ENCODE results near the gene PCDHB9. TPM values are rescaled to one million over a fixed set of nuclear protein-coding genes. Genes with fewer than 3 reads are reported as not detected.
A peak's percentile ranks its signal among the peaks of the same experiment; 100 is the strongest.
"Not testable (repeated sequence)": the region's sequence is repeated elsewhere in the genome, so short reads cannot be mapped to it uniquely, and the experiment has no call there.

Gene PCDHB9
- total RNA-seq, 5 donors from 2014 or later (not counting 1 experiment from before 2014, with no cell fraction given), result 0.09 to 0.26 (median 0.23) TPM; not detected in 2

DNA sequence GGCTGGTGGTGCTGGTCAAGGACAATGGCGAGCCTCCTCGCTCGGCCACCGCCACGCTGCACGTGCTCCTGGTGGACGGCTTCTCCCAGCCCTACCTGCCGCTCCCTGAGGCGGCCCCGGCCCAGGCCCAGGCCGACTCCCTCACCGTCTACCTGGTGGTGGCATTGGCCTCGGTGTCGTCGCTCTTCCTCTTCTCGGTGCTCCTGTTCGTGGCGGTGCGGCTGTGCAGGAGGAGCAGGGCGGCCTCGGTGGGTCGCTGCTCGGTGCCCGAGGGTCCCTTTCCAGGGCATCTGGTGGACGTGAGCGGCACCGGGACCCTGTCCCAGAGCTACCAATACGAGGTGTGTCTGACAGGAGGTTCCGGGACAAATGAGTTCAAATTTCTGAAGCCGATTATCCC lies 38.5 kb downstream of the PCDHB9 start:
- H3K4me3 Mint-ChIP-seq; H3K4me1 ChIP-seq (ENCODE audit: control insufficient read depth in 1 of 2, extremely low read depth in 1 of 2, insufficient read depth in 2 of 2, low read length in 2 of 2); POLR2A ChIA-PET; H3K4me3 ChIP-seq (ENCODE audit: control insufficient read depth in 1 of 2, extremely low read depth in 1 of 2, low read length in 1 of 2); CTCF ChIA-PET; DNase-seq; ATAC-seq (replicated peaks in 1 of 4); H3K36me3 ChIP-seq (ENCODE audit: control insufficient read depth in 2 of 2, extremely low read depth in 1 of 2, insufficient read depth in 1 of 2, low read length in 1 of 2); H3K27ac ChIP-seq (ENCODE audit: low read length); H3K9me3 ChIP-seq; H3K36me3 Mint-ChIP-seq; H3K4me1 Mint-ChIP-seq; H3K27ac Mint-ChIP-seq: not testable (repeated sequence)
- peaks cover 4 to 19% of the 10 kb centered on the region in 2 experiments for H3K27me3 ChIP-seq (replicated peaks in 1 of 2; ENCODE audit: control insufficient read depth in 2 of 2, extremely low read depth in 1 of 2, insufficient read depth in 2 of 2, low read length in 1 of 2)
- H3K9me3 Mint-ChIP-seq, result peaks cover 0 to 18% (median 10%) of the 10 kb centered on the region in 3 donors
- WGBS (ENCODE audit: insufficient coverage), result 47% methylated on average over 11 of the region's 30 CpGs
- peaks cover 38 to 48% of the 10 kb centered on the region in 2 donors for H3K27me3 Mint-ChIP-seq

DNA sequence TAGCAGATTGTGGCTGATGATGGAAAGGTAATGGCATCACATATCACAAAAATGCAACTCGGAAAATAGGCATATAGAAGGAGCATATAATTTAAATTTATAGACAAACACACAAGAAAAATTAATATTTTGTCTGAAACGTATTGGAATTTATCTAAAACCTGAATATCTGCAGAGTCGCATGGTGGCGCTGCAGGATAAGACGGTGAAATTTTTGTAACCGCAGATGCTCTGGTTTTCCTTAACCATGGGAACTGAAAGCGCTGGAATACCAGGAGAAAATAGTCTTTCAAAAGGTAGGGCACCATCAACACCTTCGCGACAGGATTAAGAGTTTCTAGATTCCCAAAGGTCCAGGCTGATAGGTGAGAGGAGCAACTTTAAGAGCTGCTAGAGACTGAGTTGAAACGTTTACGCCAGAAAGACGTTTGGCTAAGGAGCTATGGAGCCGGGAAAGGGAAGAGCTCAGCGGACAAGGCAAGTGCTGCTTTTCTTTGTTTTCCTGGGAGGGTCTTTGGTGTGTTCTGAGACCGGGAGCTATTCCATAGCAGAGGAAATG lies 47.2 kb downstream of the PCDHB9 start:
- peaks cover 35 to 43% of the 10 kb centered on the region in 2 donors for H3K27me3 Mint-ChIP-seq
- no peak for ATAC-seq (replicated peaks in 1 of 4)
- H3K27ac ChIP-seq (ENCODE audit: low read length), result no peak overlapping the region
- no peaks in the 10 kb centered on the region for H3K4me1 ChIP-seq (ENCODE audit: control insufficient read depth in 1 of 2, extremely low read depth in 1 of 2, insufficient read depth in 2 of 2, low read length in 2 of 2)
- peaks cover 10 to 38% (median 37%) of the 10 kb centered on the region in 3 donors for H3K9me3 Mint-ChIP-seq
- POLR2A ChIA-PET, result no interaction called here
- H3K36me3 ChIP-seq (ENCODE audit: control insufficient read depth in 2 of 2, extremely low read depth in 1 of 2, insufficient read depth in 1 of 2, low read length in 1 of 2), result no peaks in the 10 kb centered on the region
- H3K27ac Mint-ChIP-seq, result no peak overlapping the region
- no peak overlapping the region for H3K4me3 ChIP-seq (ENCODE audit: control insufficient read depth in 1 of 2, extremely low read depth in 1 of 2, low read length in 1 of 2)
- no peak for DNase-seq
- H3K36me3 Mint-ChIP-seq, result peaks cover 3% of the 10 kb centered on the region
- no peaks in the 10 kb centered on the region for H3K9me3 ChIP-seq
- peaks cover 0 to 20% of the 10 kb centered on the region in 2 experiments for H3K27me3 ChIP-seq (replicated peaks in 1 of 2; ENCODE audit: control insufficient read depth in 2 of 2, extremely low read depth in 1 of 2, insufficient read depth in 2 of 2, low read length in 1 of 2)
- no peaks in the 10 kb centered on the region for H3K4me1 Mint-ChIP-seq
- CTCF ChIA-PET, result no interaction called here
- 16% methylated on average over 12 of the region's 15 CpGs for WGBS (ENCODE audit: insufficient coverage)
- H3K4me3 Mint-ChIP-seq, result no peak overlapping the region

DNA sequence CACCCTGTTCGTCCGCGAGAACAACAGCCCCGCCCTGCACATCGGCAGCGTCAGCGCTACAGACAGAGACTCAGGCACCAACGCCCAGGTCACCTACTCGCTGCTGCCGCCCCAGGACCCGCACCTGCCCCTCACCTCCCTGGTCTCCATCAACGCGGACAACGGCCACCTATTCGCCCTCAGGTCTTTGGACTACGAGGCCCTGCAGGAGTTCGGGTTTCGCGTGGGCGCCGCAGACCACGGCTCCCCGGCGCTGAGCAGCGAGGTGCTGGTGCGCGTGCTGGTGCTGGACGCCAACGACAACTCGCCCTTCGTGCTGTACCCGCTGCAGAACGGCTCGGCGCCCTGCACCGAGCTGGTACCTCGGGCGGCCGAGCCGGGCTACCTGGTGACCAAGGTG lies 49.0 kb downstream of the PCDHB9 start:
- CTCF ChIA-PET; H3K9me3 ChIP-seq; H3K4me3 Mint-ChIP-seq; ATAC-seq (replicated peaks in 1 of 4); H3K27ac ChIP-seq (ENCODE audit: low read length); H3K4me3 ChIP-seq (ENCODE audit: control insufficient read depth in 1 of 2, extremely low read depth in 1 of 2, low read length in 1 of 2); H3K4me1 ChIP-seq (ENCODE audit: control insufficient read depth in 1 of 2, extremely low read depth in 1 of 2, insufficient read depth in 2 of 2, low read length in 2 of 2); H3K36me3 ChIP-seq (ENCODE audit: control insufficient read depth in 2 of 2, extremely low read depth in 1 of 2, insufficient read depth in 1 of 2, low read length in 1 of 2); DNase-seq; POLR2A ChIA-PET; H3K27ac Mint-ChIP-seq; H3K4me1 Mint-ChIP-seq: not testable (repeated sequence)
- 46% methylated on average over 40 of the region's 40 CpGs for WGBS (ENCODE audit: insufficient coverage)
- peaks cover 10% of the 10 kb centered on the region for H3K36me3 Mint-ChIP-seq
- peaks cover 0 to 23% of the 10 kb centered on the region in 2 experiments for H3K27me3 ChIP-seq (replicated peaks in 1 of 2; ENCODE audit: control insufficient read depth in 2 of 2, extremely low read depth in 1 of 2, insufficient read depth in 2 of 2, low read length in 1 of 2)
- H3K9me3 Mint-ChIP-seq, result peaks cover 22 to 53% (median 50%) of the 10 kb centered on the region in 3 donors
- H3K27me3 Mint-ChIP-seq, result peaks cover 53 to 59% of the 10 kb centered on the region in 2 donors

DNA sequence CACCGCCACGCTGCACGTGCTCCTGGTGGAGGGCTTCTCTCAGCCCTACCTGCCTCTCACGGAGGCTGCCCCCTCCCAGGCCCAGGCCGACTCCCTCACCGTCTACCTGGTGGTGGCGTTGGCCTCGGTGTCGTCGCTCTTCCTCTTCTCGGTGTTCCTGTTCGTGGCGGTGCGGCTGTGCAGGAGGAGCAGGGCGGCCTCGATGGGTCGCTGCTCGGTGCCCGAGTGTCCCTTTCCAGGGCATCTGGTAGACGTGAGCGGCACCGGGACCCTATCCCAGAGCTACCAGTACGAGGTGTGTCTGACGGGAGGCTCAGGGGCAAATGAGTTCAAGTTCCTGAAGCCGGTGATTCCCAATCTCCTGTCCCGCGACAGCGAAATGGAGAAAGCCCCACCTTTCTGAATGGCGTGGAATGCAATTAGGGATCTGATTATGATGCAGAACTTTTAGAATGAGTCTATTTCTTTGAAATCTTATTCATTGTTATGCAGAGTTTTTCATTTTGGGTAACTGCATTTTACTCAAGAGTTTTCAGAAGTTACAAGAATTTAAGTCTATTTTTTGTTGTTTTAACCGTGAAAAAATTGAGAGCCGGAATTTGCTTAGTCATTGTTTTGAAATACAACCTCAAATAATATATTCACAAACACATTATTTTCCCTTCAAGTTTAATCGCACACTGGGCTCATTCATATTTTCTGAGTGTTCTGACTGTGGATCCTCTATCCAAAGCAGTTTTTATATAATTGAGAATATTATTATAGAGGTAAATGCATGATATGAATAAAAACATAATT lies 49.8 kb downstream of the PCDHB9 start:
- peaks cover 22 to 48% (median 47%) of the 10 kb centered on the region in 3 donors for H3K9me3 Mint-ChIP-seq
- ChIA-PET POLR2A (no interaction called here), CTCF (no interaction called here)
- ATAC-seq (replicated peaks in 1 of 4), result no peak
- Histone ChIP-seq H3K4me1 (ENCODE audit: control insufficient read depth in 1 of 2, extremely low read depth in 1 of 2, insufficient read depth in 2 of 2, low read length in 2 of 2) (no peaks in the 10 kb centered on the region), H3K9me3 (peaks cover 2% of the 10 kb centered on the region), H3K27me3 (replicated peaks in 1 of 2; ENCODE audit: control insufficient read depth in 2 of 2, extremely low read depth in 1 of 2, insufficient read depth in 2 of 2, low read length in 1 of 2) (peaks cover 0 to 29% of the 10 kb centered on the region in 2 experiments), H3K27ac (ENCODE audit: low read length) (no peak overlapping the region), H3K4me3 (ENCODE audit: control insufficient read depth in 1 of 2, extremely low read depth in 1 of 2, low read length in 1 of 2) (no peak overlapping the region), H3K36me3 (ENCODE audit: control insufficient read depth in 2 of 2, extremely low read depth in 1 of 2, insufficient read depth in 1 of 2, low read length in 1 of 2) (no peaks in the 10 kb centered on the region)
- no peak for DNase-seq
- no peak overlapping the region for H3K27ac Mint-ChIP-seq
- WGBS (ENCODE audit: insufficient coverage), result 33% methylated on average over 22 of the region's 32 CpGs
- H3K4me1 Mint-ChIP-seq, result no peaks in the 10 kb centered on the region
- peaks cover 11% of the 10 kb centered on the region for H3K36me3 Mint-ChIP-seq
- H3K27me3 Mint-ChIP-seq, result peaks cover 55 to 62% of the 10 kb centered on the region in 2 donors
- H3K4me3 Mint-ChIP-seq, result peak overlapping the region in 1 of 3 donors; percentile 37

Other genes starting within 250 kb of the PCDHB9 start
- under 1 TPM in 1 of 5 donors, not detected in 4; 0.03 TPM for gene PCDHAC2, start 220.7 kb upstream of the PCDHB9 start, total RNA-seq
- not detected for gene PCDHB1, start 135.8 kb upstream of the PCDHB9 start, total RNA-seq
- 1 to 10 TPM in 1 of 5 donors, under 1 TPM in 1, not detected in 3; 0.09 to 1.4 TPM for gene PCDHB2, start 92.5 kb upstream of the PCDHB9 start, total RNA-seq
- 1 to 10 TPM in 1 of 5 donors, not detected in 4; 1.2 TPM for gene PCDHB3, start 86.7 kb upstream of the PCDHB9 start, total RNA-seq
- gene PCDHB4, start 65.3 kb upstream of the PCDHB9 start, total RNA-seq, result not detected
- under 1 TPM in 3 of 5 donors, not detected in 2; 0.09 to 0.32 (median 0.30) TPM for gene PCDHB5, start 52.0 kb upstream of the PCDHB9 start, total RNA-seq
- gene PCDHB6, start 37.1 kb upstream of the PCDHB9 start, total RNA-seq, result not detected
- not detected for gene PCDHB7, start 14.5 kb upstream of the PCDHB9 start, total RNA-seq
- gene PCDHB8, start 9.4 kb upstream of the PCDHB9 start, total RNA-seq, result not detected
- gene PCDHB16, start 4.8 kb upstream of the PCDHB9 start, total RNA-seq, result not detected
- gene PCDHB10, start 5.2 kb downstream of the PCDHB9 start, total RNA-seq, result not detected
- gene PCDHB11, start 12.5 kb downstream of the PCDHB9 start, total RNA-seq, result not detected
- not detected for gene PCDHB12, start 21.6 kb downstream of the PCDHB9 start, total RNA-seq
- under 1 TPM in 1 of 5 donors, not detected in 4; 0.06 TPM for gene PCDHB13, start 26.8 kb downstream of the PCDHB9 start, total RNA-seq
- gene PCDHB14, start 36.2 kb downstream of the PCDHB9 start, total RNA-seq, result under 1 TPM in 1 of 5 donors, not detected in 4; 0.12 TPM
- under 1 TPM in 2 of 5 donors, not detected in 3; 0.12 to 0.16 TPM for gene PCDHB15, start 58.2 kb downstream of the PCDHB9 start, total RNA-seq
- gene SLC25A2, start 116.9 kb downstream of the PCDHB9 start, total RNA-seq, result 1 to 10 TPM in 2 of 5 donors, under 1 TPM in 2, not detected in 1; 0.49 to 2.0 (median 0.97) TPM
- 100 to 1,000 TPM in 3 of 5 donors, 10 to 100 TPM in 2; 83.7 to 103 (median 101) TPM for gene TAF7, start 133.6 kb downstream of the PCDHB9 start, total RNA-seq
- under 1 TPM in 4 of 5 donors, not detected in 1; 0.16 to 0.38 (median 0.31) TPM for gene PCDHGA1, start 143.4 kb downstream of the PCDHB9 start, total RNA-seq
- under 1 TPM in 2 of 5 donors, not detected in 3; 0.13 to 0.15 TPM for gene PCDHGA2, start 151.6 kb downstream of the PCDHB9 start, total RNA-seq
- under 1 TPM in 2 of 5 donors, not detected in 3; 0.09 to 0.20 TPM for gene PCDHGA3, start 156.7 kb downstream of the PCDHB9 start, total RNA-seq
- gene PCDHGB1, start 162.9 kb downstream of the PCDHB9 start, total RNA-seq, result under 1 TPM in 2 of 5 donors, not detected in 3; 0.13 to 0.19 TPM
- under 1 TPM in 4 of 5 donors, not detected in 1; 0.18 to 0.37 (median 0.28) TPM for gene PCDHGA4, start 167.9 kb downstream of the PCDHB9 start, total RNA-seq
- gene PCDHGB2, start 172.8 kb downstream of the PCDHB9 start, total RNA-seq, result under 1 TPM; 0.16 to 0.62 (median 0.47) TPM
- gene PCDHGA5, start 177.0 kb downstream of the PCDHB9 start, total RNA-seq, result under 1 TPM in 3 of 5 donors, not detected in 2; 0.06 to 0.43 (median 0.41) TPM
- gene PCDHGB3, start 183.1 kb downstream of the PCDHB9 start, total RNA-seq, result under 1 TPM; 0.20 to 0.85 (median 0.41) TPM
- under 1 TPM; 0.19 to 0.64 (median 0.28) TPM for gene PCDHGA6, start 186.7 kb downstream of the PCDHB9 start, total RNA-seq
- under 1 TPM; 0.16 to 0.53 (median 0.21) TPM for gene PCDHGA7, start 195.6 kb downstream of the PCDHB9 start, total RNA-seq
- gene PCDHGB4, start 200.5 kb downstream of the PCDHB9 start, total RNA-seq, result under 1 TPM; 0.09 to 0.29 (median 0.19) TPM
- gene PCDHGA8, start 205.5 kb downstream of the PCDHB9 start, total RNA-seq, result under 1 TPM in 3 of 5 donors, not detected in 2; 0.05 to 0.13 (median 0.09) TPM
- under 1 TPM; 0.26 to 0.96 (median 0.39) TPM for gene PCDHGB5, start 210.8 kb downstream of the PCDHB9 start, total RNA-seq
- under 1 TPM in 4 of 5 donors, not detected in 1; 0.14 to 0.26 (median 0.19) TPM for gene PCDHGA9, start 215.6 kb downstream of the PCDHB9 start, total RNA-seq
- under 1 TPM in 4 of 5 donors, not detected in 1; 0.19 to 0.59 (median 0.37) TPM for gene PCDHGB6, start 220.9 kb downstream of the PCDHB9 start, total RNA-seq
- under 1 TPM; 0.10 to 0.53 (median 0.32) TPM for gene PCDHGA10, start 225.8 kb downstream of the PCDHB9 start, total RNA-seq
- under 1 TPM; 0.16 to 0.33 (median 0.22) TPM for gene PCDHGB7, start 230.5 kb downstream of the PCDHB9 start, total RNA-seq
- under 1 TPM in 4 of 5 donors, not detected in 1; 0.06 to 0.44 (median 0.11) TPM for gene PCDHGA11, start 233.9 kb downstream of the PCDHB9 start, total RNA-seq
- gene PCDHGA12, start 243.3 kb downstream of the PCDHB9 start, total RNA-seq, result under 1 TPM in 4 of 5 donors, not detected in 1; 0.09 to 0.53 (median 0.22) TPM

Data from T-cell (primary cell).